ENCODE measurements around the gene F8A2.
"Not testable (repeated sequence)": the region's sequence is repeated elsewhere in the genome, so short reads cannot be mapped to it uniquely, and the experiment has no call there.

The F8A2 gene

GRCh38 chrX:155381843-155382528, at the start of gene F8A2:
Gene F8A2, plus strand, starts transcription at chrX:155382095. Its CDS starts 20 bp downstream, at chrX:155382115.
- DNase-seq, result not testable (repeated sequence)

- DNase-seq, result no peak
Observed at GRCh38 chrX:155333544-155334100, 48.3 kb upstream of the F8A2 start.

- DNase-seq, result no peak
Observed at GRCh38 chrX:155334486-155335336, 47.2 kb upstream of the F8A2 start, which contains the start of gene CLIC2. Gene CLIC2, minus strand, starts transcription at chrX:155334614. Its CDS starts 187 bp downstream, at chrX:155334427.

- not testable (repeated sequence) for DNase-seq
Observed at GRCh38 chrX:155335337-155335712, 46.6 kb upstream of the F8A2 start.

GRCh38 chrX:155345689-155346088, 36.2 kb upstream of the F8A2 start:
- DNase-seq, result not testable (repeated sequence)

- DNase-seq, result not testable (repeated sequence)
Observed at GRCh38 chrX:155349448-155349847, 32.4 kb upstream of the F8A2 start.

- DNase-seq, result not testable (repeated sequence)
Observed at GRCh38 chrX:155363712-155364111, 18.2 kb upstream of the F8A2 start.

GRCh38 chrX:155373777-155374458, 8.0 kb upstream of the F8A2 start:
- DNase-seq, result not testable (repeated sequence)

GRCh38 chrX:155379802-155380201, 2.1 kb upstream of the F8A2 start:
- DNase-seq, result not testable (repeated sequence)

- DNase-seq, result not testable (repeated sequence)
Observed at GRCh38 chrX:155382529-155382967, 653 bp downstream of the F8A2 start.

- DNase-seq, result no peak
Observed at GRCh38 chrX:155389634-155390033, 7.7 kb downstream of the F8A2 start.

GRCh38 chrX:155394747-155395276, 12.9 kb downstream of the F8A2 start:
- DNase-seq, result not testable (repeated sequence)

- no peak for DNase-seq
Observed at GRCh38 chrX:155406429-155406828, 24.5 kb downstream of the F8A2 start.

- no peak for DNase-seq
Observed at GRCh38 chrX:155417769-155418168, 35.9 kb downstream of the F8A2 start.
